HAP-1 (cell line): ENCODE results near the gene SAT1.

ENCODE experiments used
- DNase-seq, 2 experiments: peaks; one replicate each; pipeline ENCODE4 v3.0.0-alpha.2; 2016 to 2020; ENCODE audit warnings: low spot score in 2 of 2
- H3K27me3 ChIP-seq: fragments of 250-450 bp; sonication (Bioruptor Pico); 2 replicates; pipeline ENCODE4 v1.5.1; 2020; ENCODE audit warnings: low read depth, mild to moderate bottlenecking, moderate library complexity
- H3K36me3 ChIP-seq: fragments of 250-450 bp; sonication (Bioruptor Pico); replicated peaks from 2 replicates; pipeline ENCODE4 v1.5.1; 2020; ENCODE audit warnings: mild to moderate bottlenecking
- H3K4me1 ChIP-seq: fragments of 250-450 bp; sonication (Bioruptor Pico); 2 replicates; pipeline ENCODE4 v1.5.1; 2020; ENCODE audit warnings: mild to moderate bottlenecking
- H3K4me3 ChIP-seq: fragments of 250-450 bp; sonication (Bioruptor Pico); 2 replicates; pipeline ENCODE4 v1.5.1; 2020; ENCODE audit warnings: mild to moderate bottlenecking, moderate library complexity
- H3K9me3 ChIP-seq: fragments of 250-450 bp; sonication (Bioruptor Pico); 2 replicates; pipeline ENCODE4 v1.5.1; 2020; ENCODE audit warnings: mild to moderate bottlenecking, moderate library complexity
- in situ Hi-C: fragments of 300-500 bp; cut with MboI; formaldehyde crosslinking; loops from 3 replicates; pipeline ENCODE4 v1.14.3; 2020; ENCODE audit warnings: low sequenced_read_pairs, inconsistent platforms, mixed read lengths

The SAT1 gene

GRCh38 chrX:23785580-23785979, 2.6 kb downstream of the SAT1 start:
- Histone ChIP-seq H3K9me3 (no peaks in the 10 kb centered on the region), H3K27me3 (no peaks in the 10 kb centered on the region), H3K4me1 (peaks cover 22% of the 10 kb centered on the region), H3K4me3 (no peak overlapping the region), H3K36me3 (peaks cover 12% of the 10 kb centered on the region)
- in situ Hi-C loops = loop anchor here (10.0 kb wide), 1 partner anchor 119 kb away; the partner anchor contains the start of genes APOO and CXorf58
- no peak for DNase-seq

- Histone ChIP-seq H3K27me3 (no peaks in the 10 kb centered on the region), H3K36me3 (peaks cover 12% of the 10 kb centered on the region), H3K9me3 (no peaks in the 10 kb centered on the region), H3K4me3 (no peak overlapping the region), H3K4me1 (peaks cover 19% of the 10 kb centered on the region)
- DNase-seq = no peak
- in situ Hi-C loops = loop anchor here (10.0 kb wide), 1 partner anchor 118 kb away; the partner anchor contains the start of genes APOO and CXorf58
Measured at GRCh38 chrX:23786268-23786815, 3.4 kb downstream of the SAT1 start.

GRCh38 chrX:23787745-23788118, 4.8 kb downstream of the SAT1 start:
- Histone ChIP-seq H3K9me3 (no peaks in the 10 kb centered on the region), H3K4me1 (peaks cover 8% of the 10 kb centered on the region), H3K4me3 (no peak overlapping the region), H3K27me3 (no peaks in the 10 kb centered on the region), H3K36me3 (peaks cover 12% of the 10 kb centered on the region)
- in situ Hi-C loops = loop anchor here (10.0 kb wide), 1 partner anchor 117 kb away; the partner anchor contains the start of genes APOO and CXorf58
- DNase-seq = no peak

- Histone ChIP-seq H3K9me3 (no peaks in the 10 kb centered on the region), H3K4me3 (no peak overlapping the region), H3K27me3 (no peaks in the 10 kb centered on the region), H3K36me3 (peaks cover 12% of the 10 kb centered on the region), H3K4me1 (peaks cover 8% of the 10 kb centered on the region)
- no peak for DNase-seq
- in situ Hi-C loops = loop anchor here (10.0 kb wide), 1 partner anchor 116 kb away; the partner anchor contains the start of genes APOO and CXorf58
Measured at GRCh38 chrX:23788521-23788920, 5.5 kb downstream of the SAT1 start.

- no peak overlapping the region for H3K4me3 ChIP-seq
- no peaks in the 10 kb centered on the region for H3K27me3 ChIP-seq
- in situ Hi-C loops = loop anchor here (10.0 kb wide), 1 partner anchor 116 kb away; the partner anchor contains the start of genes APOO and CXorf58
- no peaks in the 10 kb centered on the region for H3K9me3 ChIP-seq
- peaks cover 7% of the 10 kb centered on the region for H3K4me1 ChIP-seq
- no peak for DNase-seq
- H3K36me3 ChIP-seq = peaks cover 12% of the 10 kb centered on the region
Measured at GRCh38 chrX:23788946-23789345, 6.0 kb downstream of the SAT1 start.

- Histone ChIP-seq H3K36me3 (peaks cover 12% of the 10 kb centered on the region), H3K9me3 (no peaks in the 10 kb centered on the region), H3K27me3 (no peaks in the 10 kb centered on the region), H3K4me3 (no peak overlapping the region), H3K4me1 (peaks cover 4% of the 10 kb centered on the region)
- in situ Hi-C loops = loop anchor here (10.0 kb wide), 1 partner anchor 115 kb away; the partner anchor contains the start of genes APOO and CXorf58
- no peak for DNase-seq
Measured at GRCh38 chrX:23789386-23790154, 6.6 kb downstream of the SAT1 start.

- no peaks in the 10 kb centered on the region for H3K27me3 ChIP-seq
- peaks cover 4% of the 10 kb centered on the region for H3K4me1 ChIP-seq
- in situ Hi-C loops = no loop called here
- no peak overlapping the region for H3K4me3 ChIP-seq
- H3K9me3 ChIP-seq = no peaks in the 10 kb centered on the region
- no peak for DNase-seq
- peaks cover 11% of the 10 kb centered on the region for H3K36me3 ChIP-seq
Measured at GRCh38 chrX:23790155-23790497, 7.2 kb downstream of the SAT1 start.

GRCh38 chrX:23792861-23793553, 10.0 kb downstream of the SAT1 start:
- H3K36me3 ChIP-seq = no peaks in the 10 kb centered on the region
- H3K4me1 ChIP-seq = peaks cover 4% of the 10 kb centered on the region; the same call in 1 of the 2 replicates
- H3K9me3 ChIP-seq = no peaks in the 10 kb centered on the region
- H3K4me3 ChIP-seq = no peak overlapping the region
- peak in 1 of 2 experiments; percentile 10 for DNase-seq
- in situ Hi-C loops = no loop called here
- no peaks in the 10 kb centered on the region for H3K27me3 ChIP-seq

GRCh38 chrX:23795221-23795620, 12.2 kb downstream of the SAT1 start:
- Histone ChIP-seq H3K9me3 (no peaks in the 10 kb centered on the region), H3K4me3 (no peak overlapping the region), H3K27me3 (no peaks in the 10 kb centered on the region), H3K4me1 (no peaks in the 10 kb centered on the region), H3K36me3 (no peaks in the 10 kb centered on the region)
- in situ Hi-C loops = no loop called here
- no peak for DNase-seq

GRCh38 chrX:23797371-23798128, 14.6 kb downstream of the SAT1 start:
- Histone ChIP-seq H3K36me3 (no peaks in the 10 kb centered on the region), H3K4me3 (no peak overlapping the region), H3K9me3 (no peaks in the 10 kb centered on the region), H3K27me3 (no peaks in the 10 kb centered on the region), H3K4me1 (no peaks in the 10 kb centered on the region)
- in situ Hi-C loops = no loop called here
- DNase-seq = no peak

GRCh38 chrX:23799469-23800065, 16.6 kb downstream of the SAT1 start:
- Histone ChIP-seq H3K9me3 (no peaks in the 10 kb centered on the region), H3K27me3 (no peaks in the 10 kb centered on the region), H3K36me3 (no peaks in the 10 kb centered on the region), H3K4me1 (no peaks in the 10 kb centered on the region), H3K4me3 (no peak overlapping the region)
- no peak for DNase-seq
- in situ Hi-C loops = no loop called here

- no peak for DNase-seq
- Histone ChIP-seq H3K4me1 (peaks cover 7% of the 10 kb centered on the region), H3K9me3 (no peaks in the 10 kb centered on the region), H3K36me3 (no peaks in the 10 kb centered on the region), H3K4me3 (no peak overlapping the region), H3K27me3 (no peaks in the 10 kb centered on the region)
- in situ Hi-C loops = no loop called here
Measured at GRCh38 chrX:23802431-23802830, 19.5 kb downstream of the SAT1 start.

- no peak for DNase-seq
- Histone ChIP-seq H3K4me1 (peaks cover 7% of the 10 kb centered on the region), H3K27me3 (no peaks in the 10 kb centered on the region)
Measured at GRCh38 chrX:23803931-23804381, 21.0 kb downstream of the SAT1 start.

More at GRCh38 chrX:23803931-23804381, 21.0 kb downstream of the SAT1 start:
- Histone ChIP-seq H3K4me3 (no peak overlapping the region), H3K9me3 (no peaks in the 10 kb centered on the region), H3K36me3 (no peaks in the 10 kb centered on the region)
- in situ Hi-C loops = no loop called here
